ENCODE measurements around the gene LRWD1. TPM values are rescaled to one million over a fixed set of nuclear protein-coding genes. Genes with fewer than 3 reads are reported as not detected.

Gene LRWD1
- total RNA-seq, 1 experiment from 2014 or later, result 39.5 TPM

- ATAC-seq (no peak), DNase-seq (ENCODE audit: low read depth, low spot score) (no peak)
- no peaks in the 10 kb centered on the region for H4K20me1 ChIP-seq (ENCODE audit: insufficient read depth)
- no peak overlapping the region for H3K4me2 ChIP-seq (ENCODE audit: low read length)
- H3K9me2 ChIP-seq (ENCODE audit: insufficient read depth), result no peaks in the 10 kb centered on the region
- TF ChIP-seq TCF7L2 (IDR thresholded peaks at IDR 0.05; ENCODE audit: borderline replicate concordance, extremely low read depth, insufficient read depth, insufficient read length), result no peak
- no peak for TF ChIP-seq YY1 (IDR thresholded peaks at IDR 0.05; ENCODE audit: extremely low read depth, insufficient replicate concordance, low read depth, low read length)
- TF ChIP-seq EGR1 (IDR thresholded peaks at IDR 0.05; ENCODE audit: low read depth), result no peak
- no peak for TF ChIP-seq ZBTB33 (IDR thresholded peaks at IDR 0.05; ENCODE audit: extremely low read depth, insufficient replicate concordance, low read length)
- intact Hi-C loops (cut with micrococcal nuclease), result no loop called here
- no TSS peak for BruUV-seq (replicated peaks)
- peaks cover 11 to 21% of the 10 kb centered on the region in 2 experiments; a peak in 3 of 4 replicates for H3K36me3 ChIP-seq (ENCODE audit: control insufficient read depth in 1 of 2, insufficient read depth in 2 of 2, low read length in 2 of 2)
- H3K79me2 ChIP-seq (ENCODE audit: insufficient read depth, low read length), result no peaks in the 10 kb centered on the region
- no peaks in the 10 kb centered on the region for H3K27me3 ChIP-seq (ENCODE audit: insufficient read depth, low read length)
- H3K4me3 ChIP-seq (replicated peaks in 1 of 2; ENCODE audit: low read depth in 1 of 2, low read length in 2 of 2), result no peak overlapping the region
- no peak overlapping the region for H3K27ac ChIP-seq (ENCODE audit: low read depth, low read length)
- H2AFZ ChIP-seq (ENCODE audit: low read depth, low read length, poor library complexity, severe bottlenecking), result no peak overlapping the region
- CTCF ChIA-PET, result no interaction called here
- peaks cover 9 to 26% of the 10 kb centered on the region in 2 experiments for H3K4me1 ChIP-seq (ENCODE audit: control insufficient read depth in 1 of 2, insufficient read depth in 2 of 2, low read length in 2 of 2)
- H3K9ac ChIP-seq (ENCODE audit: low read length), result no peak overlapping the region
- no peaks in the 10 kb centered on the region for H3K9me3 ChIP-seq (ENCODE audit: control insufficient read depth in 1 of 2, insufficient read depth in 1 of 2, low read depth in 1 of 2, low read length in 2 of 2)
- RAD21 ChIA-PET (ENCODE audit: low non-redundant PET in 1 of 2, low total read pairs in 2 of 2, uncharacterized antibody in 2 of 2, unreplicated experiment in 2 of 2), result interaction anchor here in 1 of 2 experiments (0.6 kb wide), 1 partner anchor 45 kb away, joined by 3 read pairs; no protein-coding TSS in a partner anchor
- POLR2A ChIA-PET, result no interaction called here
Observed at GRCh38 chr7:102418592-102418991, 46.2 kb upstream of the LRWD1 start.

GRCh38 chr7:102421706-102422240, 43.0 kb upstream of the LRWD1 start:
- ATAC-seq (no peak), DNase-seq (ENCODE audit: low read depth, low spot score) (no peak)
- Histone ChIP-seq H3K27me3 (ENCODE audit: insufficient read depth, low read length) (no peaks in the 10 kb centered on the region), H4K20me1 (ENCODE audit: insufficient read depth) (no peaks in the 10 kb centered on the region), H2AFZ (ENCODE audit: low read depth, low read length, poor library complexity, severe bottlenecking) (no peak overlapping the region), H3K27ac (ENCODE audit: low read depth, low read length) (no peak overlapping the region), H3K9ac (ENCODE audit: low read length) (no peak overlapping the region), H3K36me3 (ENCODE audit: control insufficient read depth in 1 of 2, insufficient read depth in 2 of 2, low read length in 2 of 2) (peaks cover 18 to 19% of the 10 kb centered on the region in 2 experiments; a peak in 3 of 4 replicates), H3K9me3 (ENCODE audit: control insufficient read depth in 1 of 2, insufficient read depth in 1 of 2, low read depth in 1 of 2, low read length in 2 of 2) (no peaks in the 10 kb centered on the region), H3K4me1 (ENCODE audit: control insufficient read depth in 1 of 2, insufficient read depth in 2 of 2, low read length in 2 of 2) (peaks cover 9 to 26% of the 10 kb centered on the region in 2 experiments), H3K4me2 (ENCODE audit: low read length) (peak overlapping the region; percentile 66), H3K79me2 (ENCODE audit: insufficient read depth, low read length) (no peaks in the 10 kb centered on the region), H3K4me3 (replicated peaks in 1 of 2; ENCODE audit: low read depth in 1 of 2, low read length in 2 of 2) (no peak overlapping the region), H3K9me2 (ENCODE audit: insufficient read depth) (no peaks in the 10 kb centered on the region)
- ChIA-PET POLR2A (no interaction called here), RAD21 (ENCODE audit: low non-redundant PET in 1 of 2, low total read pairs in 2 of 2, uncharacterized antibody in 2 of 2, unreplicated experiment in 2 of 2) (no interaction called here), CTCF (no interaction called here)
- BruUV-seq (replicated peaks), result no TSS peak
- intact Hi-C loops (cut with micrococcal nuclease), result no loop called here
- TF ChIP-seq CEBPB (IDR thresholded peaks at IDR 0.05; ENCODE audit: low read depth) (no peak), ATF3 (IDR thresholded peaks at IDR 0.05) (no peak), SRF (IDR thresholded peaks at IDR 0.05; ENCODE audit: low read depth) (no peak), SP1 (IDR thresholded peaks at IDR 0.05; ENCODE audit: low read depth) (no peak), POLR2AphosphoS5 (IDR thresholded peaks at IDR 0.05; ENCODE audit: low read depth, low read length) (no peak), RAD21 (IDR thresholded peaks at IDR 0.05; ENCODE audit: low read depth) (no peak), CBX3 (IDR thresholded peaks at IDR 0.05; ENCODE audit: low read depth) (no peak), SIN3A (IDR thresholded peaks at IDR 0.05; ENCODE audit: low read depth) (no peak), EZH2phosphoT487 (IDR thresholded peaks at IDR 0.05; ENCODE audit: borderline replicate concordance) (no peak), EGR1 (IDR thresholded peaks at IDR 0.05; ENCODE audit: low read depth) (no peak), ZFX (IDR thresholded peaks at IDR 0.05) (no peak), JUND (IDR thresholded peaks at IDR 0.05) (no peak), TCF7L2 (IDR thresholded peaks at IDR 0.05; ENCODE audit: borderline replicate concordance, extremely low read depth, insufficient read depth, insufficient read length) (no peak), YY1 (IDR thresholded peaks at IDR 0.05; ENCODE audit: extremely low read depth, insufficient replicate concordance, low read depth, low read length) (no peak), MAX (IDR thresholded peaks at IDR 0.05) (no peak), EZH2 (IDR thresholded peaks at IDR 0.05) (no peak), ELF1 (IDR thresholded peaks at IDR 0.05; ENCODE audit: borderline replicate concordance, low read depth) (no peak)

Data from HCT116 (cell line).